ENCODE measurements around the gene KLHL33. TPM values are rescaled to one million over a fixed set of nuclear protein-coding genes. Genes with fewer than 3 reads are reported as not detected.

The KLHL33 gene
- total and polyA plus RNA-seq, 2 donors from 2014 or later = 0.24 to 0.72 TPM

- Histone ChIP-seq H3K27me3 (ENCODE audit: control insufficient read depth, insufficient read depth, low read length) (no peaks in the 10 kb centered on the region), H3K9ac (ENCODE audit: low read length in 3 of 3) (no peak overlapping the region), H3K36me3 (ENCODE audit: control insufficient read depth in 2 of 3, insufficient read depth in 3 of 3, low read length in 3 of 3) (no peaks in the 10 kb centered on the region), H3K4me3 (ENCODE audit: low read length in 3 of 3) (no peak overlapping the region), H3K27ac (ENCODE audit: low read depth in 2 of 2, low read length in 2 of 2) (no peak overlapping the region), H3K4me1 (ENCODE audit: control insufficient read depth in 2 of 3, insufficient read depth in 2 of 3, low read depth in 1 of 3, low read length in 3 of 3) (peaks cover 0 to 7% (median 3%) of the 10 kb centered on the region in 3 donors), H3K9me3 (ENCODE audit: control insufficient read depth in 2 of 3, insufficient read depth in 1 of 3, low read length in 3 of 3) (no peaks in the 10 kb centered on the region)
- FAIRE-seq (no peak), DNase-seq (no peak)
- TF ChIP-seq, protein P1, sequence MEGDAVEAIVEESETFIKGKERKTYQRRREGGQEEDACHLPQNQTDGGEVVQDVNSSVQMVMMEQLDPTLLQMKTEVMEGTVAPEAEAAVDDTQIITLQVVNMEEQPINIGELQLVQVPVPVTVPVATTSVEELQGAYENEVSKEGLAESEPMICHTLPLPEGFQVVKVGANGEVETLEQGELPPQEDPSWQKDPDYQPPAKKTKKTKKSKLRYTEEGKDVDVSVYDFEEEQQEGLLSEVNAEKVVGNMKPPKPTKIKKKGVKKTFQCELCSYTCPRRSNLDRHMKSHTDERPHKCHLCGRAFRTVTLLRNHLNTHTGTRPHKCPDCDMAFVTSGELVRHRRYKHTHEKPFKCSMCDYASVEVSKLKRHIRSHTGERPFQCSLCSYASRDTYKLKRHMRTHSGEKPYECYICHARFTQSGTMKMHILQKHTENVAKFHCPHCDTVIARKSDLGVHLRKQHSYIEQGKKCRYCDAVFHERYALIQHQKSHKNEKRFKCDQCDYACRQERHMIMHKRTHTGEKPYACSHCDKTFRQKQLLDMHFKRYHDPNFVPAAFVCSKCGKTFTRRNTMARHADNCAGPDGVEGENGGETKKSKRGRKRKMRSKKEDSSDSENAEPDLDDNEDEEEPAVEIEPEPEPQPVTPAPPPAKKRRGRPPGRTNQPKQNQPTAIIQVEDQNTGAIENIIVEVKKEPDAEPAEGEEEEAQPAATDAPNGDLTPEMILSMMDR (IDR thresholded peaks at IDR 0.05; ENCODE audit: borderline replicate concordance, extremely low read depth, insufficient read depth) = no peak
- intact Hi-C loops (cut with DNase I) = loop anchor here (10.0 kb wide), 1 partner anchor 186 kb away; no protein-coding TSS in a partner anchor
Measured at GRCh38 chr14:20418501-20418909, 17.5 kb downstream of the KLHL33 start.

GRCh38 chr14:20417250-20418186, 18.4 kb downstream of the KLHL33 start:
- H3K27me3 ChIP-seq (ENCODE audit: control insufficient read depth, insufficient read depth, low read length) = no peaks in the 10 kb centered on the region
- H3K9ac ChIP-seq (ENCODE audit: low read length in 3 of 3) = no peak overlapping the region
- no peaks in the 10 kb centered on the region for H3K36me3 ChIP-seq (ENCODE audit: control insufficient read depth in 2 of 3, insufficient read depth in 3 of 3, low read length in 3 of 3)
- no peaks in the 10 kb centered on the region for H3K9me3 ChIP-seq (ENCODE audit: control insufficient read depth in 2 of 3, insufficient read depth in 1 of 3, low read length in 3 of 3)
- DNase-seq (no peak), FAIRE-seq (no peak)
- no peak overlapping the region for H3K27ac ChIP-seq (ENCODE audit: low read depth in 2 of 2, low read length in 2 of 2)
- TF ChIP-seq, protein P1 (IDR thresholded peaks at IDR 0.05; ENCODE audit: borderline replicate concordance, extremely low read depth, insufficient read depth) = no peak
- no peak overlapping the region for H3K4me3 ChIP-seq (ENCODE audit: low read length in 3 of 3)
- intact Hi-C loops (cut with DNase I) = loop anchor here (10.0 kb wide), 1 partner anchor 187 kb away; no protein-coding TSS in a partner anchor
- H3K4me1 ChIP-seq (ENCODE audit: control insufficient read depth in 2 of 3, insufficient read depth in 2 of 3, low read depth in 1 of 3, low read length in 3 of 3) = peaks cover 0 to 7% (median 3%) of the 10 kb centered on the region in 3 donors

DNA sequence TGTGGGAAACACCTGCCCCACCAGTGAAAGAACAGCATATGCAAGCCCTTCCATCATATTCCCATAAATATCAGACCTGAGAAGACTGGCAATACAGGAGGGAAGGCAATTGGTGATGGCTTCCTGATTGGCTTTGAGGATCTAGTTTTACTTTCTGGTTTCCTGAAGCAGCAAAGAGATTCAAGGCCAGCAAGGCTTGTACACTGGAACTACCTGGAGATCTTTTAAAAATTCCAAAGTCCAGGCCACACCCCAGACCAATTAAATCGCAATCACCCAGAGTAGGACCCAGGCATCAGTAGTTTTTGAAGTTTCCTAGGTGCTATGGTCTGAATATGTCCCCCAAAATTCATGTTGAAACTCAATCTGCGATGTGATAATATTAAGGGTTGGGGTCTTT, 19.7 kb downstream of the KLHL33 start:
- intact Hi-C loops (cut with DNase I) = loop anchor here (10.0 kb wide), 1 partner anchor 189 kb away; no protein-coding TSS in a partner anchor
- Histone ChIP-seq H3K27me3 (ENCODE audit: control insufficient read depth, insufficient read depth, low read length) (no peaks in the 10 kb centered on the region), H3K9ac (ENCODE audit: low read length in 3 of 3) (no peak overlapping the region), H3K4me1 (ENCODE audit: control insufficient read depth in 2 of 3, insufficient read depth in 2 of 3, low read depth in 1 of 3, low read length in 3 of 3) (peaks cover 0 to 9% (median 3%) of the 10 kb centered on the region in 3 donors), H3K4me3 (ENCODE audit: low read length in 3 of 3) (no peak overlapping the region), H3K9me3 (ENCODE audit: control insufficient read depth in 2 of 3, insufficient read depth in 1 of 3, low read length in 3 of 3) (no peaks in the 10 kb centered on the region), H3K36me3 (ENCODE audit: control insufficient read depth in 2 of 3, insufficient read depth in 3 of 3, low read length in 3 of 3) (no peaks in the 10 kb centered on the region), H3K27ac (ENCODE audit: low read depth in 2 of 2, low read length in 2 of 2) (no peak overlapping the region)
- DNase-seq = no peak
- TF ChIP-seq, protein P1 (IDR thresholded peaks at IDR 0.05; ENCODE audit: borderline replicate concordance, extremely low read depth, insufficient read depth) = no peak
- FAIRE-seq = no peak

Data from kidney (tissue), 14 donors.